HepG2 (cell line): ENCODE data around the gene SLC17A9. TPM values are rescaled to one million over a fixed set of nuclear protein-coding genes. Genes with fewer than 3 reads are reported as not detected.

ENCODE experiments used
- ATAC-seq: fragments of 200-7000 bp; cut with Tn5 transposase; 3 replicates; pipeline ENCODE4 v1.9.1; 2020; ENCODE audit warnings: mild to moderate bottlenecking, moderate library complexity
- BruUV-seq: library from RNA; stranded (reverse); fragments of 400-500 nt; replicated peaks from 2 replicates; lab custom pipeline; 2021; lab: Mats Ljungman, UMichigan
- CTCF ChIA-PET: fragments of 300-600 bp; formaldehyde crosslinking; extraction: SDS; loops from one replicate; lab custom pipeline; 2021; ENCODE audit warnings: low total read pairs, inconsistent platforms, low intra/inter-chr PET ratio; lab: Yijun Ruan, JAX
- POLR2A ChIA-PET: fragments of 350-600 bp; sonication (Branson Sonifier 250); formaldehyde crosslinking; loops from one replicate; lab custom pipeline; 2020; ENCODE audit warnings: antibody characterized with exemption, inconsistent platforms; lab: Yijun Ruan, JAX
- DNase-seq: peaks from one replicate; pipeline ENCODE4 v3.0.0-alpha.2; 2015; ENCODE audit warnings: low spot score
- FAIRE-seq: peaks from 3 replicates; lab custom pipeline; 2011; peaks lifted over from hg19 to GRCh38; lab: Jason Lieb, UNC
- H2AFZ ChIP-seq: one replicate; pipeline ENCODE4 v1.6.1; 2011; ENCODE audit warnings: low read length, inconsistent platforms
- H3K27ac ChIP-seq: fragments of 300-600 bp; 3 replicates; pipeline ENCODE4 v1.8.0; 2011; ENCODE audit warnings: mixed run types, mild to moderate bottlenecking, mixed read lengths, low read length, inconsistent platforms; ENCODE audit not compliant: insufficient read depth; ENCODE audit errors: extremely low read length
- H3K27me3 ChIP-seq, 2 experiments: fragments of 200-600 bp in 1 of 2; 2 replicates in 1 of 2; 3 replicates in 1 of 2; pipeline versions ENCODE4 v1.6.0 to v1.8.0; 2011; ENCODE audit warnings: low read length in 2 of 2, mild to moderate bottlenecking in 2 of 2, moderate library complexity in 2 of 2, inconsistent platforms in 1 of 2; ENCODE audit not compliant: insufficient read depth in 2 of 2, control insufficient read depth in 1 of 2
- H3K36me3 ChIP-seq, 2 experiments: fragments of 200-600 bp in 1 of 2; replicated peaks in 1 of 2; 2 replicates in 1 of 2; 3 replicates in 1 of 2; pipeline versions ENCODE4 v1.5.1 to v1.8.0; 2011; ENCODE audit warnings: low read length in 2 of 2, inconsistent platforms in 1 of 2; ENCODE audit not compliant: insufficient read depth in 2 of 2, control insufficient read depth in 1 of 2
- H3K4me1 ChIP-seq: 2 replicates; pipeline ENCODE4 v1.5.1; 2012; ENCODE audit warnings: low read length, inconsistent platforms; ENCODE audit not compliant: insufficient read depth
- H3K4me2 ChIP-seq: 2 replicates; pipeline ENCODE4 v1.6.0; 2011; ENCODE audit warnings: low read depth, low read length, inconsistent platforms
- H3K4me3 ChIP-seq, 3 experiments: fragments of 200-600 bp in 1 of 3; sonication (generic), shearing (Covaris generic) in 1 of 3; replicated peaks in 1 of 3; 2 replicates each; pipeline ENCODE4 v1.5.1; 2011 to 2016; ENCODE audit warnings: low read length in 3 of 3, inconsistent platforms in 2 of 3, low read depth in 2 of 3, mild to moderate bottlenecking in 2 of 3, control low read depth in 1 of 3, mixed read lengths in 1 of 3; ENCODE audit not compliant: insufficient read depth in 1 of 3
- H3K79me2 ChIP-seq: one replicate; pipeline ENCODE4 v1.6.1; 2011; ENCODE audit warnings: low read length, inconsistent platforms; ENCODE audit not compliant: insufficient read depth
- H3K9ac ChIP-seq: 2 replicates; pipeline ENCODE4 v1.6.0; 2011; ENCODE audit warnings: mild to moderate bottlenecking, low read depth, low read length, inconsistent platforms; ENCODE audit not compliant: insufficient read depth
- H3K9me3 ChIP-seq: 2 replicates; pipeline ENCODE4 v1.5.1; 2012; ENCODE audit warnings: mild to moderate bottlenecking, low read length
- H4K20me1 ChIP-seq: 2 replicates; pipeline ENCODE4 v1.6.0; 2011; ENCODE audit warnings: inconsistent platforms, mild to moderate bottlenecking, low read length, moderate library complexity; ENCODE audit not compliant: insufficient read depth
- EEA1 ChIP-seq: sonication (generic); formaldehyde crosslinking; IDR thresholded peaks from 2 replicates; pipeline ENCODE4 v1.5.1; 2020; ENCODE audit warnings: mild to moderate bottlenecking, missing genetic modification reagents, borderline replicate concordance
- EZH2 ChIP-seq: conservative IDR thresholded peaks from 2 replicates; pipeline ENCODE4 v1.6.1; 2012; ENCODE audit warnings: mild to moderate bottlenecking, low read depth, low read length, moderate library complexity
- HOXA7 ChIP-seq: sonication (generic); formaldehyde crosslinking; IDR thresholded peaks from 2 replicates; pipeline ENCODE4 v1.8.1; 2022; ENCODE audit warnings: mild to moderate bottlenecking, missing genetic modification reagents, moderate library complexity
- ZNF687 ChIP-seq: sonication (generic); formaldehyde crosslinking; IDR thresholded peaks from 2 replicates; pipeline ENCODE4 v1.5.1; 2020; ENCODE audit warnings: mild to moderate bottlenecking, missing genetic modification reagents, moderate library complexity
- ZNF768 ChIP-seq: sonication (generic); formaldehyde crosslinking; IDR thresholded peaks from 2 replicates; pipeline ENCODE4 v1.4.0; 2020; ENCODE audit warnings: missing genetic modification reagents
- WGBS: methylation state at CpG from one replicate; pipeline ENCODE4 v1.1.6; 2017; ENCODE audit warnings: low lambda C conversion rate; 5-methylcytosine and 5-hydroxymethylcytosine counted together
- in situ Hi-C: cut with HindIII; loops from 2 replicates; pipeline ENCODE4 v1.10.0; 2017; ENCODE audit warnings: low pct_unique_long_range_greater_than_20kb; ENCODE audit not compliant: extremely low pct_ligation_motif_present
- intact Hi-C: fragments of 100-400 bp; cut with micrococcal nuclease; formaldehyde crosslinking; loops from one replicate; pipeline ENCODE4 v1.10.0; 2022; ENCODE audit not compliant: unreplicated experiment
- polyA plus RNA-seq, 8 experiments: library from polyadenylated mRNA; depleted of rRNA in 3 of 8; stranded (reverse) in 7 of 8; unstranded in 1 of 8; fragments of >200 nt; fragmentation: Illumina TruSeq in 4 of 8; extraction: Trizol in 4 of 8; gene quantifications; 2 replicates each; pipeline versions ENCODE4 v1.2.1 to v1.2.3, GENCODE V29; 2011 to 2016; ENCODE audit warnings: low read depth in 4 of 8, missing spikeins in 1 of 8, mixed read lengths in 1 of 8; ENCODE audit not compliant: insufficient read depth in 1 of 8
- total RNA-seq, 5 experiments: library from RNA; depleted of rRNA; stranded (reverse); fragments of >200 nt; fragmentation: Illumina TruSeq; extraction: Trizol; gene quantifications; 2 replicates each; pipeline ENCODE4 v1.2.3, GENCODE V29; 2016; ENCODE audit warnings: low read depth in 1 of 5

The SLC17A9 gene
- total and polyA plus RNA-seq, 2 of the 13 experiments (the other 11 are each of a cell fraction or from before 2014, with no cell fraction given) = 110 to 191 TPM

- Histone ChIP-seq H3K9me3 (no peaks in the 10 kb centered on the region), H3K79me2 (no peaks in the 10 kb centered on the region), H3K36me3 (no peaks in the 10 kb centered on the region), H3K4me3 (no peak overlapping the region), H3K27me3 (peaks cover 41 to 93% of the 10 kb centered on the region in 2 experiments), H4K20me1 (peaks cover 5% of the 10 kb centered on the region; the same call in 1 of the 2 replicates), H3K4me1 (peaks cover 12% of the 10 kb centered on the region), H2AFZ (no peak overlapping the region), H3K27ac (no peak overlapping the region), H3K4me2 (no peak overlapping the region), H3K9ac (no peak overlapping the region)
- CTCF ChIA-PET = interaction anchor here (1.0 kb wide), 1 partner anchor 132 kb away, joined by 3 read pairs; no protein-coding TSS in a partner anchor
- TF ChIP-seq EEA1 = no peak
- TF ChIP-seq EZH2 = peak; percentile 28
- POLR2A ChIA-PET = no interaction called here
- no TSS peak for BruUV-seq
- intact Hi-C loops (no loop called here), in situ Hi-C loops (no loop called here)
- FAIRE-seq (no peak), DNase-seq (no peak), ATAC-seq (no peak)
- WGBS = 42% methylated on average over 41 of the region's 53 CpGs
These were observed 52.3 kb downstream of the SLC17A9 start for GRCh38 chr20:63004607-63005364.

- CTCF ChIA-PET = no interaction called here
- Histone ChIP-seq H3K9me3 (no peaks in the 10 kb centered on the region), H3K36me3 (no peaks in the 10 kb centered on the region), H3K27me3 (peaks cover 36 to 93% of the 10 kb centered on the region in 2 experiments), H3K4me2 (no peak overlapping the region), H4K20me1 (peaks cover 5% of the 10 kb centered on the region; the same call in 1 of the 2 replicates), H3K4me3 (no peak overlapping the region), H3K79me2 (no peaks in the 10 kb centered on the region), H2AFZ (no peak overlapping the region), H3K4me1 (peaks cover 18% of the 10 kb centered on the region), H3K9ac (no peak overlapping the region), H3K27ac (no peak overlapping the region)
- no peak for FAIRE-seq
- no TSS peak for BruUV-seq
- intact Hi-C loops = no loop called here
- WGBS = 30% methylated on average over 32 of the region's 43 CpGs
- 0 out of 2 replicates have a peak, but pooled peaks have one; percentile 17 for TF ChIP-seq ZNF768 (CRISPR knock-in tag)
- no peak for TF ChIP-seq HOXA7 (CRISPR knock-in tag)
- TF ChIP-seq ZNF687 (CRISPR knock-in tag) = peak; percentile 23; the same call in 1 of the 2 replicates
- POLR2A ChIA-PET = no interaction called here
- no peak for ATAC-seq
- no peak for DNase-seq
- in situ Hi-C loops = no loop called here
These were observed 52.9 kb downstream of the SLC17A9 start for GRCh38 chr20:63005365-63005861.
